Fibroblast of villous mesenchyme (primary cell): ENCODE measurements around the gene NEDD1. TPM values are rescaled to one million over a fixed set of nuclear protein-coding genes. Genes with fewer than 3 reads are reported as not detected.

ENCODE experiments used
- DNase-seq: peaks from one replicate; pipeline ENCODE4 v3.0.0-alpha.2; 2010; ENCODE audit warnings: low read depth
- H3K4me3 ChIP-seq: 2 replicates; pipeline ENCODE4 v1.5.1; 2011; ENCODE audit warnings: low read depth, mild to moderate bottlenecking, low read length
- CTCF ChIP-seq: IDR thresholded peaks from 2 replicates; pipeline ENCODE4 v1.5.1; 2012; ENCODE audit warnings: low read depth, mild to moderate bottlenecking, low read length; ENCODE audit not compliant: insufficient read depth
- small RNA-seq: library from RNA; depleted of rRNA; stranded (forward); fragments of <200 nt; gene quantifications from one replicate; pipeline ENCODE3, GENCODE V24; 2012
- total RNA-seq: library from RNA; depleted of rRNA; stranded (reverse); fragments of >200 nt; gene quantifications from 2 replicates; pipeline ENCODE4 v1.2.3, GENCODE V29; 2012

NEDD1 gene
- total RNA-seq, 1 donor = 46.2 TPM

GRCh38 chr12:96995861-96996260, 88.8 kb downstream of the NEDD1 start:
- no peak for TF ChIP-seq CTCF

GRCh38 chr12:96997797-96998484, 90.9 kb downstream of the NEDD1 start:
- H3K4me3 ChIP-seq = no peak overlapping the region
- no peak for DNase-seq
- TF ChIP-seq CTCF = no peak

More at GRCh38 chr12:96995861-96996260, 88.8 kb downstream of the NEDD1 start:
- DNase-seq = no peak
- H3K4me3 ChIP-seq = no peak overlapping the region

GRCh38 chr12:97003276-97003675, 96.2 kb downstream of the NEDD1 start:
- DNase-seq = no peak
- TF ChIP-seq CTCF = no peak
- no peak overlapping the region for H3K4me3 ChIP-seq

Small RNAs within 50 kb of the gene (small RNA-seq; reads per million reads assigned to genes)
- gene RF00019 = not detected
